IMR-90 (cell line): Measurements from ENCODE around the gene KRT4. TPM values are rescaled to one million over a fixed set of nuclear protein-coding genes. Genes with fewer than 3 reads are reported as not detected.

ENCODE experiments used
- ATAC-seq: fragments of 200-7000 bp; cut with Tn5 transposase; 2 replicates; pipeline ENCODE4 v1.9.1; 2020; ENCODE audit warnings: low read depth, mild to moderate bottlenecking, moderate library complexity
- BruUV-seq: library from RNA; stranded (reverse); fragments of 400-500 nt; replicated peaks from 2 replicates; lab custom pipeline; 2021; lab: Mats Ljungman, UMichigan
- CTCF ChIA-PET: fragments of 300-600 bp; formaldehyde crosslinking; extraction: SDS; loops from one replicate; lab custom pipeline; 2021; ENCODE audit warnings: antibody characterized with exemption; lab: Yijun Ruan, JAX
- POLR2A ChIA-PET: fragments of 300-600 bp; sonication (Branson Sonifier 250); formaldehyde crosslinking; loops from one replicate; lab custom pipeline; 2022; ENCODE audit warnings: antibody characterized with exemption; ENCODE audit not compliant: unreplicated experiment; lab: Charles Lee
- DNase-seq: peaks from one replicate; pipeline ENCODE4 v3.0.0; 2013
- H2AFZ ChIP-seq: replicated peaks from 2 replicates; pipeline ENCODE3; 2013; ENCODE audit warnings: low read length, mild to moderate bottlenecking; ENCODE audit not compliant: poor library complexity
- H2AK5ac ChIP-seq: 2 replicates; pipeline ENCODE4 v1.6.1; 2013; ENCODE audit warnings: low read depth, low read length, inconsistent platforms
- H2AK9ac ChIP-seq: replicated peaks from 2 replicates; pipeline ENCODE3; 2013; ENCODE audit warnings: mild to moderate bottlenecking, low read depth, low read length, moderate library complexity; ENCODE audit not compliant: poor library complexity
- H2BK120ac ChIP-seq: 2 replicates; pipeline ENCODE4 v1.6.1; 2013; ENCODE audit warnings: low read depth, low read length, inconsistent platforms
- H2BK15ac ChIP-seq: 3 replicates; pipeline ENCODE4 v1.6.1; 2013; ENCODE audit warnings: low read depth, low read length, inconsistent platforms
- H2BK20ac ChIP-seq: 2 replicates; pipeline ENCODE4 v1.6.1; 2013; ENCODE audit warnings: low read depth, mild to moderate bottlenecking, inconsistent platforms, low read length, moderate library complexity
- H2BK5ac ChIP-seq: 2 replicates; pipeline ENCODE4 v1.6.1; 2013; ENCODE audit warnings: mild to moderate bottlenecking, low read depth, low read length, inconsistent platforms; ENCODE audit not compliant: poor library complexity, severe bottlenecking
- H3K14ac ChIP-seq: replicated peaks from 2 replicates; pipeline ENCODE4 v1.6.1; 2013; ENCODE audit warnings: low read depth, low read length, inconsistent platforms
- H3K18ac ChIP-seq: 2 replicates; pipeline ENCODE4 v1.6.1; 2013; ENCODE audit warnings: low read depth, low read length, control low read depth
- H3K23ac ChIP-seq: 2 replicates; pipeline ENCODE4 v1.6.1; 2013; ENCODE audit warnings: low read depth, low read length, inconsistent platforms
- H3K27ac ChIP-seq: 2 replicates; pipeline ENCODE4 v1.5.1; 2013; ENCODE audit warnings: mild to moderate bottlenecking, control low read depth, low read length; ENCODE audit not compliant: insufficient read depth
- H3K27me3 ChIP-seq: 2 replicates; pipeline ENCODE4 v1.6.1; 2013; ENCODE audit warnings: low read length; ENCODE audit not compliant: control insufficient read depth, insufficient read depth
- H3K36me3 ChIP-seq: 2 replicates; pipeline ENCODE4 v1.6.1; 2013; ENCODE audit warnings: low read length, mixed read lengths; ENCODE audit not compliant: control insufficient read depth, insufficient read depth
- H3K4ac ChIP-seq: 2 replicates; pipeline ENCODE4 v1.6.1; 2013; ENCODE audit warnings: low read depth, low read length, inconsistent platforms
- H3K4me1 ChIP-seq: 2 replicates; pipeline ENCODE4 v1.6.1; 2013; ENCODE audit warnings: low read length, mixed read lengths; ENCODE audit not compliant: control insufficient read depth, insufficient read depth
- H3K4me2 ChIP-seq: 2 replicates; pipeline ENCODE4 v1.6.1; 2013; ENCODE audit warnings: low read depth, mild to moderate bottlenecking, control low read depth, low read length, moderate library complexity
- H3K4me3 ChIP-seq: 2 replicates; pipeline ENCODE4 v1.5.1; 2013; ENCODE audit warnings: low read depth, mild to moderate bottlenecking, control low read depth, low read length, moderate library complexity; ENCODE audit not compliant: insufficient read depth
- H3K56ac ChIP-seq: 2 replicates; pipeline ENCODE4 v1.6.1; 2013; ENCODE audit warnings: low read length, inconsistent platforms; ENCODE audit not compliant: insufficient read depth; ENCODE audit errors: extremely low read depth
- H3K79me1 ChIP-seq, 2 experiments: 2 replicates each; pipeline ENCODE4 v1.6.1; 2013; ENCODE audit warnings: low read length in 2 of 2, inconsistent platforms in 1 of 2, low read depth in 1 of 2
- H3K9ac ChIP-seq: 2 replicates; pipeline ENCODE4 v1.6.1; 2013; ENCODE audit warnings: low read depth, low read length, control low read depth
- H3K9me1 ChIP-seq: 2 replicates; pipeline ENCODE4 v1.6.1; 2013; ENCODE audit warnings: low read length, inconsistent platforms; ENCODE audit not compliant: insufficient read depth
- H3K9me3 ChIP-seq: 2 replicates; pipeline ENCODE4 v1.6.1; 2013; ENCODE audit warnings: low read length; ENCODE audit not compliant: control insufficient read depth, insufficient read depth
- H4K20me1 ChIP-seq: 2 replicates; pipeline ENCODE4 v1.6.1; 2013; ENCODE audit warnings: low read length, inconsistent platforms; ENCODE audit not compliant: insufficient read depth
- H4K5ac ChIP-seq: 2 replicates; pipeline ENCODE4 v1.6.1; 2013; ENCODE audit warnings: mild to moderate bottlenecking, low read depth, low read length, control low read depth
- H4K8ac ChIP-seq, 2 experiments: 2 replicates each; pipeline ENCODE4 v1.6.1; 2013; ENCODE audit warnings: low read depth in 2 of 2, low read length in 2 of 2, control low read depth in 1 of 2, inconsistent platforms in 1 of 2
- H4K91ac ChIP-seq: 2 replicates; pipeline ENCODE4 v1.6.1; 2013; ENCODE audit warnings: low read depth, low read length, inconsistent platforms; ENCODE audit not compliant: insufficient read depth
- BHLHE40 ChIP-seq: fragments of 150-350 bp; IDR thresholded peaks from 2 replicates; pipeline ENCODE4 v1.6.1; 2016; ENCODE audit warnings: mild to moderate bottlenecking, low read depth, low read length
- CEBPB ChIP-seq: IDR thresholded peaks from 2 replicates; pipeline ENCODE4 v1.6.1; 2012; ENCODE audit warnings: low read depth, low read length, improper control_type of control experiment
- CHD1 ChIP-seq: IDR thresholded peaks from 2 replicates; pipeline ENCODE4 v1.6.1; 2012; ENCODE audit warnings: low read depth, low read length, improper control_type of control experiment
- CTCF ChIP-seq: conservative IDR thresholded peaks from 2 replicates; pipeline ENCODE4 v1.5.1; 2012; ENCODE audit warnings: mild to moderate bottlenecking, low read depth, low read length, improper control_type of control experiment
- ELK1 ChIP-seq: fragments of 150-350 bp; IDR thresholded peaks from 2 replicates; pipeline ENCODE4 v1.6.1; 2016; ENCODE audit warnings: low read depth, mild to moderate bottlenecking, low read length, moderate library complexity, borderline replicate concordance
- FOS ChIP-seq: fragments of 150-350 bp; IDR thresholded peaks from 2 replicates; pipeline ENCODE4 v1.6.1; 2016; ENCODE audit warnings: low read depth, low read length
- MAFK ChIP-seq: IDR thresholded peaks from 2 replicates; pipeline ENCODE4 v1.6.1; 2012; ENCODE audit warnings: low read depth, low read length, improper control_type of control experiment
- MAZ ChIP-seq: IDR thresholded peaks from 2 replicates; pipeline ENCODE4 v1.6.1; 2012; ENCODE audit warnings: low read depth, mild to moderate bottlenecking, low read length, improper control_type of control experiment, moderate library complexity, borderline replicate concordance
- MXI1 ChIP-seq: IDR thresholded peaks from 2 replicates; pipeline ENCODE4 v1.6.1; 2012; ENCODE audit warnings: low read depth, mild to moderate bottlenecking, low read length, moderate library complexity, borderline replicate concordance
- NFE2L2 ChIP-seq: fragments of 150-350 bp; IDR thresholded peaks from 2 replicates; pipeline ENCODE4 v1.6.1; 2016; ENCODE audit warnings: low read depth, mild to moderate bottlenecking, low read length
- POLR2A ChIP-seq: IDR thresholded peaks from 2 replicates; pipeline ENCODE4 v1.6.1; 2012; ENCODE audit warnings: mild to moderate bottlenecking, low read depth, low read length
- RAD21 ChIP-seq: IDR thresholded peaks from 2 replicates; pipeline ENCODE4 v1.6.1; 2012; ENCODE audit warnings: low read length, improper control_type of control experiment
- RCOR1 ChIP-seq: IDR thresholded peaks from 2 replicates; pipeline ENCODE4 v1.6.1; 2012; ENCODE audit warnings: mild to moderate bottlenecking, low read length, improper control_type of control experiment; ENCODE audit not compliant: insufficient replicate concordance
- RFX5 ChIP-seq: IDR thresholded peaks from 2 replicates; pipeline ENCODE4 v1.8.0; 2012; ENCODE audit warnings: low read depth, mild to moderate bottlenecking, low read length, moderate library complexity
- SMC3 ChIP-seq: fragments of 150-350 bp; IDR thresholded peaks from 2 replicates; pipeline ENCODE4 v1.6.1; 2016; ENCODE audit warnings: low read depth, mild to moderate bottlenecking, antibody characterized with exemption, low read length, moderate library complexity
- USF2 ChIP-seq: fragments of 150-350 bp; IDR thresholded peaks from 2 replicates; pipeline ENCODE4 v1.6.1; 2017; ENCODE audit warnings: mild to moderate bottlenecking, antibody characterized with exemption, low read length, low read depth
- WGBS, 2 experiments: methylation state at CpG; one replicate each; pipeline versions ENCODE4 v1.1.5 to v1.1.7; 2013; ENCODE audit warnings: missing lambda C conversion rate in 2 of 2; ENCODE audit not compliant: insufficient read length in 1 of 2; ENCODE audit errors: extremely low coverage in 2 of 2; 5-methylcytosine and 5-hydroxymethylcytosine counted together
- dilution Hi-C: fragments of 300-500 bp; cut with HindIII; formaldehyde crosslinking; loops from one replicate; pipeline ENCODE4 v1.14.3; 2018; ENCODE audit warnings: low sequenced_read_pairs; ENCODE audit not compliant: unreplicated experiment
- in situ Hi-C: fragments of 300-500 bp; cut with MboI; formaldehyde crosslinking; loops from 3 replicates; pipeline ENCODE4 v1.14.3; 2019; ENCODE audit warnings: low sequenced_read_pairs, inconsistent platforms, mixed read lengths
- intact Hi-C: fragments of 100-400 bp; cut with micrococcal nuclease; formaldehyde crosslinking; loops from 2 replicates; pipeline ENCODE4 v1.10.0; 2022
- polyA plus RNA-seq, 3 experiments: library from polyadenylated mRNA; depleted of rRNA; stranded (reverse); fragments of >200 nt; gene quantifications; 2 replicates each; pipeline ENCODE4 v1.2.3, GENCODE V29; 2012; ENCODE audit warnings: low replicate concordance in 1 of 3
- total RNA-seq: library from RNA; depleted of rRNA; stranded (reverse); fragments of >200 nt; gene quantifications from 2 replicates; pipeline ENCODE4 v1.2.3, GENCODE V29; 2012

The KRT4 gene
- total and polyA plus RNA-seq, 2 of the 4 experiments (the other 2 are of a cell fraction): under 0.01 to 0.07 TPM

- Histone ChIP-seq H2BK20ac (no peak overlapping the region), H2BK5ac (no peak overlapping the region), H3K56ac (no peak overlapping the region), H3K4ac (no peak overlapping the region), H2BK15ac (no peak overlapping the region), H4K20me1 (no peaks in the 10 kb centered on the region), H3K23ac (no peak overlapping the region), H3K4me2 (no peak overlapping the region), H3K27me3 (peaks cover 15% of the 10 kb centered on the region), H4K91ac (no peak overlapping the region), H3K79me1 (no peaks in the 10 kb centered on the region), H3K4me3 (no peak overlapping the region), H3K9ac (no peak overlapping the region), H3K27ac (no peak overlapping the region), H4K8ac (no peak overlapping the region), H4K5ac (no peak overlapping the region), H3K36me3 (no peaks in the 10 kb centered on the region), H3K4me1 (no peaks in the 10 kb centered on the region), H3K14ac (no peak overlapping the region), H2AK5ac (no peak overlapping the region), H3K9me1 (no peaks in the 10 kb centered on the region), H2AFZ (no peak overlapping the region), H3K9me3 (no peaks in the 10 kb centered on the region), H2AK9ac (no peak overlapping the region), H3K18ac (no peak overlapping the region), H2BK120ac (no peak overlapping the region)
- intact Hi-C loops (no loop called here), in situ Hi-C loops (no loop called here), dilution Hi-C loops (no loop called here)
- TF ChIP-seq MAZ (no peak), SMC3 (no peak), NFE2L2 (no peak), RAD21 (no peak), CEBPB (no peak), CHD1 (no peak), RFX5 (no peak), ELK1 (no peak), MAFK (no peak), CTCF (no peak), POLR2A (no peak), FOS (no peak), USF2 (no peak), MXI1 (no peak), RCOR1 (no peak), BHLHE40 (no peak)
- no peak for DNase-seq
- CTCF ChIA-PET: no interaction called here
- no peak for ATAC-seq
- no TSS peak for BruUV-seq
- POLR2A ChIA-PET: no interaction called here
- 73% methylated on average over 3 of the region's 10 CpGs; no CpG with 5 or more reads in 1 of the 2 experiments for WGBS, 2 experiments
Observed at GRCh38 chr12:52768479-52769200, 45.3 kb downstream of the KRT4 start.
